HT-29 (cell line): ENCODE results near the gene FOXL3. TPM values are rescaled to one million over a fixed set of nuclear protein-coding genes. Genes with fewer than 3 reads are reported as not detected.
"Not testable (repeated sequence)": the region's sequence is repeated elsewhere in the genome, so short reads cannot be mapped to it uniquely, and the experiment has no call there.

Experiments used
- DNase-seq: peaks from one replicate; pipeline ENCODE4 v3.0.0-alpha.2; 2015; ENCODE audit warnings: low spot score
- total RNA-seq: library from RNA; depleted of rRNA; stranded (reverse); fragments of >200 nt; shearing (Covaris generic); gene quantifications from 2 replicates; pipeline ENCODE4 v1.2.3, GENCODE V29; 2014

The FOXL3 gene
- total RNA-seq, 1 experiment from 2014 or later = not detected

DNA sequence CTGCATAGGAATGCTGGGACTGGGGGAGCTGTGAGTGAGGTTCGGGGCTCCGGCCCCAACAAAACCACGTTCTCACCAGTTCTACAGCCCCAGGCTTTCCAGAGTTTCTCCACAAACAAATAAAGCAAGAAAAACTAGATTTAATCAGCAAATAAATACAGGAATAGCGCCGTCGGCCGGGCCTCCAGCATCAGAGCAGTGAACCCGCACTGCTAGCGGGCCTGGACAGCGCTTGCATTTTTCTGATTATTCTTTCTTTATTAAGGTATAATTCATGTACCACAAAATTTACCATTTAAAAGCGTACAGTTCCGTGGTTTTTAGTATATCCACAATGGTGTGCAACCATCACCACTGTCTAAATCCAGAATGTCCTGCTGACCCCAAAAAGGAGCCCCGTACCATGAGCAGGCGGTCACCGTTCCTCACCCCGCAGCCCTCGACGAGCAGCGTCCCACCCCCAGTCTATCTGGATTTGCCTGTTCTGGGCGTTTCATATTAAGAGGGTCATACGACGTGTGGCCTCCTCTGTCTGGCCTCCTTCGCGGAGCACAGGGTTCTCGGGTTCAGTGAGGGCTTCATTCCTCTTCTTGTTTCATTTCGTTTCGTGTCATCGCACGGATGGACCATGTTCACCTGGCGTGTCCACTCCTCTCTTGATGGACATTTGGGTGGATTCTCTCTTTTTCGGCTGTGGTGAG, 35.5 kb upstream of the FOXL3 start:
- no peak for DNase-seq

DNA sequence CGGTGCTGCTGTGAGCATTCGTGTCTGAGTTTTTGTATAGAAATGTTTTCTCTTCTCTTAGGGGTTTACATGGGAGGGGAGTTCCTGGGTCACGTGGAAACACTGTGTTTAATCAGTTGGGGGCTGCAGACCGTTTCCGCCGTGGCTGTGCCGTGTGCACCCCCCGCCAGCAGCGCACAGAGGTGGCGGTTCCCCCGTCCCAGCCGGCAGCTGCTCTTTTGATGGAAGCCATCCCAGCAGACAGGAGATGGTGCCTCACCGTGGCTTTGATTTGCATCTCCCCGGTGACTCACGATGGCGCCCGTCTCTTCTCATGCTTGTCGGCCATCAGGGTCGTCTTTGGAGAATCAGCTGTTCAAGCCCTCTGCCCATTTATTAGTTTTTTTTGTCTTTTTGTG, 34.9 kb upstream of the FOXL3 start:
- DNase-seq = no peak

DNA sequence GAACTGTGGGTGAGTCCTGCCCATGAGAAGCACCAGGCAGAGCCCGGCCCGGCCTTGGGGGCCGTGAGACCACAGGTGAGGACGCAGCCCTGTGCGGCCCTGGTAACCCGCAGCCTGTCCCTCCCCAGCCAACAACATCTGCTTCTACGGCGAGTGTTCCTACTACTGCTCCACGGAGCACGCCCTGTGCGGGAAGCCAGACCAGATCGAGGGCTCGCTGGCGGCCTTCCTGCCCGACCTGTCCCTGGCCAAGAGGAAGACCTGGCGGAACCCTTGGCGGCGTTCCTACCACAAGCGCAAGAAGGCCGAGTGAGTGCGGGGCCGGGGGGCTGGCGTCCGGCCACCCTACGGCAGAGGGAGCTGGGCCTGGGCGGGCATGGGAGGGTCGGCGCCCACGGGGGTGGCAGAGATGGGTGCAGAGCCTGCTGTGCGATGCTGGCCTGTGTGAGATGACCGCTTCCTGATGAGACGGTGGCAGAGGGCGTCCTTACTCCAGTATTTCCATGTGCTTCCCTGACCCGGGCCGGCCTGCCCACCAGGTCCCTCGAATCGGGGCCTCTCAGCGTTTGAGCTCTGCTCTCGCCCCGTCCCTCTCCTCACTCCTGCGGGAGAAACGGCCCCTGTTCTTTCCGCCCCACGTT, 34.1 kb upstream of the FOXL3 start:
- no peak for DNase-seq

DNA sequence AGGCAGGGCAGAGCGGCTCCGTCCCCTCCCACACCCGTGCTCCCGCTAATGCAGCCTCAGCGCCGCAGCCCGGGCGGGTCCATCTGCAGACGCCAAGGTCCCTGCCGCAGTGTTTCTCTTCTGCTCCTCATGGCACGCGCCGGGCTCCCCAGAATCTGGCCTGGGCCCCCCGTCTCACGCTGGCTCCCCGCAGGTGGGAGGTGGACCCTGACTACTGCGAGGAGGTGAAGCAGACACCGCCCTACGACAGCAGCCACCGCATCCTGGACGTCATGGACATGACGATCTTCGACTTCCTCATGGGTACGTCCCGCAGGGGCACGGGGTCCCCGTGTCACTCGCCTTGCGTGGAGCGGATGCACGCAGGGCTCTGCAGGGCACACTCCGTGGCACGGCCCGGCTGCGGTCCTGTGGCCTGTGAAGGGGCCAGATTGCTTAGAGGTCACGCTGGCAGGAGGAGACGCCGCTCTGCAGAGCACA, 33.5 kb upstream of the FOXL3 start:
- DNase-seq = no peak

DNA sequence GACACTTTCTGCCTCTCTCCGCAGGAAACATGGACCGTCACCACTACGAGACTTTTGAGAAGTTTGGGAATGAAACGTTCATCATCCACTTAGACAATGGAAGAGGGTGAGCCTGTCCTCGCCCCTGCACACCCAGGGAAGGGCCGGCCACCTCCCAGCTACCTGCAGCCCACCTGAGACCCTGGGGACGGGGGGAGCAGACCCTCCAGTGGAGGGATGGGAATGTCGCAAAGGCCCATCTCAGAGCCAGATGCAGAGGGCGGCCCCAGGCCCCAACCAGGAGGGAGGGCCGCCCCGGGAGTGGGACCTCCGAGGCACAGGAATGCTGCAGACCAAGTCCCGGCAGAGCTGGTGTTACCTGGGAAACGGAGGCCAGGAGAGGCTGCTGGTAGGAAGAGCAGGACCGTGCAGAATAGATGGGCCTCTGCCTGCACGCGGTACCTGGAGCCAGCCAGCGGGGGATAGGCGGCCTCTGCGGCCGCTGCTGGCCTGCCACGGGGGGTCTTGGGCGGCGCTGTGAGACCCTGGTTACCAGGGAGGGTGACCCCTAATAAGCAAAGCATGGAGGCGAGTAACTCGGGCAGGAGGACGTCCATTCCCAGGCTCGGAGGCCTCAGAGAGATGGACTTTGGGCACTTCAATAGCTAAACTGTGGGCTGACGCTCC, 32.9 kb upstream of the FOXL3 start:
- DNase-seq = no peak

DNA sequence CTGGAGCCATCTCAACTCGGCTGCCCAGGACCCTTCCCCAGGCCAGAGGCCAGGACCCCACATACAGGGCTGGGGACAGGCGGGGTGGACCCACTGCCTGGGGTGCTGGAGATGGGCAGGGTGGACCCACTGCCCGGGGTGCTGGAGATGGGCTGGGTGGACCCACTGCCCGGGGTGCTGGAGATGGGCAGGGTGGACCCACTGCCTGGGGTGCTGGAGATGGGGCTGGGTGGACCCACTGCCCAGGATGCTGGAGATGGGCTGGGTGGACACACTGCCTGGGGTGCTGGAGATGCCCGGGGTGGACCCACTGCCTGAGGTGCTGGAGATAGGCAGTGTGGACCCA, 32.4 kb upstream of the FOXL3 start:
- DNase-seq = no peak

DNA sequence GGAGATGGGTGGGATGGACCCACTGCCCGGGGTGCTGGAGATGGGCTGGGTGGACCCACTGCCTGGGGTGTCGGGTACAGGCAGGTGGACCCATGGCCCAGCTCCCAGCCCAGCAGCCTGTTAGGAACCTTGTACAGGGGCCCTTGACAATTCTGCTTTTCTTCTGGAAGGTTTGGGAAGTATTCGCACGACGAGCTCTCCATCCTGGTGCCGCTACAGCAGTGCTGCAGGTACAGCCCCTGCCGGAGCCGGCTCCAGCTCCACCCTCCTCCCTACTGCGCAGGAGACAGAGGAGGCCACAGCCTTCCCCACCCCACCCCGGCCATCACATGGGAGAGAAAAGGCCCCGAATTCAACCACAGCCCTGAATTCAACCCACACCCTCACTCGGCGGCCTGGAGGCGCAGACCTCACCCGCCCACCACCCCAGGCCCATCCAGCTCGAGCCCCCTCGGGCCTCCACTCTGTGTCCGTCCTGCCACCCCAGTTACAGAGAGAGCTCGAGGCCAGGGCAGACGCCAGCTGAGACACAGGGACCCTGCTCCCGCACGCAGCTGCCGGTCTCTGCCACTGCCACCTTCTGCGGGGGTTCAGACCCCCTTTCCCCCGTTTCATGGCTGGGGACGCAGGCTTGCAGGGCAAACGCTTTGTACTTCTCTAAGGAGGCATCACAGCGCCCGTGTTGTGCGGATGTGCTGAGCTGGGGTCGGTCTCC, 31.3 kb upstream of the FOXL3 start:
- DNase-seq = no peak

DNA sequence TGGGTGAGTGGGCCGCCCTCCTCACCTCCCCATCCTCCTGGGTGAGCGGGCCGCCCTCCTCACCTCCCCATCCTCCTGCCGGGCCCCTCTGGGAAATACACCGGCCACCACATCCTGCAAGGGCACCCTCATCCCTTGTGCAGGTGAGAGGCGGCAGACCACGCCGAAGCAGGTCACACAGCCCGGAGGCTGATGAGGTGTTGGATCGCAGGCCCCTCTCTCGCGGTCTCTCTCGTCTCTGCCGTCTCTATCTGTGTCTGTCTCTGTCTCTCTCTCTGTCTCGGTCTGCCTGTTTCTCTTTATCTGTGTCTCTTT, 30.8 kb upstream of the FOXL3 start:
- DNase-seq = no peak

DNA sequence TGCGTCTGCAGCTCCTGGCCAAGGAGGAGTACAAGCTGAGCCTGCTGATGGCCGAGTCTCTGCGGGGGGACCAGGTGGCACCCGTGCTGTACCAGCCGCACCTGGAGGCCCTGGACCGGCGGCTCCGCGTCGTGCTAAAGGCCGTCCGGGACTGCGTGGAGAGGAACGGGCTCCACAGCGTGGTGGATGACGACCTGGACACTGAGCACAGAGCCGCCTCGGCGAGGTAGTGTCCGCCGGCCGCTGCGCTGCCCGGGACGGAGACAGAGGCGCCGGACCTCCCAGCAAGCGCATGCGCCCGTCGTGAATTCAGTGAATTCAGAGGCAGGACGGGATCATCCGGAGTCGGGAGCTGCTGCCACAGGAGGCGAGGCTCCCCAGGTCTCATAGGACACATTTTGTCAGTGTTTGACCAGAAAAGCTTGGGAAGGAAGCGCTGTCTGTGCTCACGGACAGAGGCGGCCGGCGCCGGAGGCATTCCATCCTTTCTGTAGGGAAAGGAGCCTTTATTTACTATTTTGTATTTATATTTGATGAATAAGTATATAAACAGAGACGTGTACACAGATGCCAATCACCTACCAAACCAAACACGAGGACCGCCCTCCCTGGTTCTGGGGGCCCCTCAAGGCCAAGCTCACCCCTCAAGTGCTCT, 30.1 kb upstream of the FOXL3 start:
- DNase-seq = no peak

DNA sequence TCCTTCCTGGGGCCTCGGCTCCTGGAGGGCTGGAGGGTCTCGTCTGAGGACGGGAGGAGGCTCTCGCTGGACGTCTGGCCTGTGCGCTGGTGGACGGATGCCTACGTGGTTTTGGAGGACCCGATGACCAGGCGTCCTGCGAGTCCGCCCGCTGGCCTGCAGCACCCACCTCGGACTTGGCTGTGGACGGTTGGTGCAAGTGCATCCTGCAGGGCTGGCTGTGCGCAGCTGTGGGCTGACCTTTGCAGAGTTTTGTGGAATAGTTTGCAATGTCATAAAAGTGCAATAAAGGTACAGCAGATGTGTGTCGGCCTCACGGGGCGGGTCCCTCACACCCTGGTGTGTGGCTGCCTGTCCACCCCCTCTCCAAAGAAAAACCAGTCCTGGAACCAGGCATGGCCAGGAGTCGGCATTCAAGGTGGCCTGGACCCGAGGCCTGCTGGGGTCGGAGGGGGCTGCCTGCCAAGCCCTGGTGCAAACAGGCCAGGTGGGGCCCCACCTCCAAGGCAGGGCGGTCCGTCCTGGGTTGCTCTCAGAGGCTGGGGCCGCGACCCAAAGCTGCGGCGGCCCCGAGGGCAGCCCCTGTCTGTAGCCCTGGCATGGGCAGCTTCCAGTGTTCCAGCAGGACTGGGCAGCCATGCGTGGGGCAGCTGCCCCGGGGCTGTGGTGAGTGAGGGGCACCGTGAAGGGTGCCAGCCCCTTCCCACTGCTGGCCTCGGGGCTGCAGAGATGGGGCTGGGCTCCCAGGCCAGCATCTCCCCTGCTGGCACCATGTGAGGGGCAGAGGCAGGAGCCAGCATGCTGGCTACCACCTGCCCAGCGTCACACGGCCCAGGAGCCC, 29.3 kb upstream of the FOXL3 start:
- no peak for DNase-seq

DNA sequence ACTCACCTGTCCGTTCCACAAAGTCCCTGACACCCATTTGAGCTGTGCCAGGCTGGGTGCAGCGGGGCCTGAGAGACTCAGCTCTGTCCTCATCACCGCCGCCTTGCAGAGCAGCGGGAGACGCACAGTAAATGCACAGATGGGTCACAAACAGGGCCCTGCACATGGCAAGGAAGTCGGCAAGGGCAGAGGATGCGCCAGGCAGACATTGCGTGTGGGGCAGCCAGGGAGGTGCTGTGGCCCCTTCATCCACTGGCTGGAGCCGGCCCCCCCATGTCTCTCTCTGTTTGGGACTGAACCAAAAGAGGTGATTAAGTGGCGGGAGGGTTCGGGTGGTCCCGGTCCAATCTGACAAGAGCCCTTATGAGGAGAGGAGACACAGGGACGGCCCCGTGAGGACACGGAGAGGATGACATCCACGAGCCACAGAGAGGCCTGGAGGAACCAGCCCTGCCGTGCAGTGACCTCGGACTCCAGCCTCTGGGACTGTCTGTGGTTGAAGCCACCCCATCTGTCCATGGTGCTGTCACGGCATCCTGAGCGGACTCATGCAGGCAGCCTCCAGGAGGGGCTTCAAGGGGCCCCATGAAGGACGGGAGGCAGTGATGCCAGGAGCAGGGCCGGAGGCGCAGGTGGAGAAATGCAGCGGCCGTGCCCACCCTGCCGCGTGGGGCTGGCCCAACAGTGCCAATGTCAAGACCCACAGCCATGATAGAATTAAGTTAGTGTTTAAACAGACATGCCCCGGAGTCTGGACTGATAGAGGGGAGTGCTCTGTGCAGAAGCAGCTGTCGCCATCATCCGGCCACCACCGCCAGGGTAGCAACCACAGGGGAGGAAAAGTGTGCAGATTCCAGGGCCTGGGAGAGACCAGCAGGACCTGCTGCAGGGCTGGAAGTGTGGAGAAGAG, 28.4 kb upstream of the FOXL3 start:
- no peak for DNase-seq

DNA sequence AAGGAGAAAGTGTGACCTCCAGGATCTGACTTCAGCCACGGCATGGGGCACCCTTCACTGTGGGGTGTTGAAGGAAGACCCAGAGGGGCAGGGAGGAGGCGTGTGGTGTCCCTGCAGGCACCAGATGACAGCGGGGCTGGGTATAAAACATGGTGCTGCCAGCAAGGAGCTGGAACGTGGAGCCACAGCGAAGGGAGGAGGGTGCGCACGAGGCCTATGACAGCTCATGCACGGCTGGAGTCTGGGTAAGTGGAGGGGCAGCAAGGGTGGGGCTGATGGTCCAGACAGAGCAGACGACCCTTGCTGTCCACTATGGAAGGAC, 27.8 kb upstream of the FOXL3 start:
- no peak for DNase-seq

DNA sequence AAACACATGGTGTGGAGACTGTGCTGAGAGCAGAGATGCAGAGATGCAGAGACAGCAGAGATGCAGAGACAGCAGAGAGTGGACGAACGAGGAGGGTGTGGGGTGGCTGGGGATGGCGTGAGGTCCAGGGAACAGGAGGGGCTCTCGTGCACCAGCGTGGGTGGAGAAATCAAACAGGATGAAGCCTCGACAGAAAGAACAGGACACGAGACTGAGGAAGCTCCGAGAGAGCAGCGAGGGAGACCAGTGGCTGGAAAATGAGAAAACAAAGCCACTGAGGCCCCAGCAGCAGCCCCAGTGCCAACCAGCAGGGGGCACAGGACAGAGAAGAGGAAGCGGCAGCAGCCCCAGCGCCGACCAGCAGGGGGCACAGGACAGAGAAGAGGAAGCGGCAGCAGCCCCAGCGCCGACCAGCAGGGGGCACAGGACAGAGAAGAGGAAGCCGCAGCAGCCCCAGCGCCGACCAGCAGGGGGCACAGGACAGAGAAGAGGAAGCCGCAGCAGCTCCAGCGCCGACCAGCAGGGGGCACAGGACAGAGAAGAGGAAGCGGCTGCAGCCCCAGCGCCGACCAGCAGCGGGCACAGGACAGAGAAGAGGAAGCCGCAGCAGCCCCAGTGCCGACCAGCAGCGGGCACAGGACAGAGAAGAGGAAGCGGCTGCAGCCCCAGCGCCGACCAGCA, 27.2 kb upstream of the FOXL3 start:
- not testable (repeated sequence) for DNase-seq

DNA sequence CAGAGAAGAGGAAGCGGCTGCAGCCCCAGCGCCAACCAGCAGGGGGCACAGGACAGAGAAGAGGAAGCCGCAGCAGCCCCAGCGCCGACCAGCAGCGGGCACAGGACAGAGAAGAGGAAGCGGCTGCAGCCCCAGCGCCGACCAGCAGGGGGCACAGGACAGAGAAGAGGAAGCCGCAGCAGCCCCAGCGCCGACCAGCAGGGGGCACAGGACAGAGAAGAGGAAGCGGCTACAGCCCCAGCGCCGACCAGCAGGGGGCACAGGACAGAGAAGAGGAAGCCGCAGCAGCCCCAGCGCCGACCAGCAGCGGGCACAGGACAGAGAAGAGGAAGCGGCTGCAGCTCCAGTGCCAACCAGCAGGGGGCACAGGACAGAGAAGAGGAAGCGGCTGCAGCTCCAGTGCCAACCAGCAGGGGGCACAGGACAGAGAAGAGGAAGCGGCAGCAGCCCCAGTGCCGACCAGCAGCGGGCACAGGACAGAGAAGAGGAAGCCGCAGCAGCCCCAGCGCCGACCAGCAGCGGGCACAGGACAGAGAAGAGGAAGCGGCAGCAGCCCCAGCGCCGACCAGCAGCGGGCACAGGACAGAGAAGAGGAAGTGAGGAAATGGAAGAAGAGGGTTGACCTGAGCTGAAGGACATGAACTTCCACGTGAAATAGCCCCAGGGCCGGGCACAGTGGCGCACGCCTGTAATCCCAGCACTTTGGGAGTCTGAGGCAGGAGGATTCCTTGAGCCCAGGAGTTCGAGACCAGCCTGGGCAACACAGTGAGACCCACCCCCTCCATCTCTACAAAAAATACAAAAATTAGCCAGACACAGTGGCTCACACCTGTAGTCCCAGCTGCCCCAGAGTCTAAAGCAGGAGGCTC, 26.3 kb upstream of the FOXL3 start:
- DNase-seq = peak; percentile 22

DNA sequence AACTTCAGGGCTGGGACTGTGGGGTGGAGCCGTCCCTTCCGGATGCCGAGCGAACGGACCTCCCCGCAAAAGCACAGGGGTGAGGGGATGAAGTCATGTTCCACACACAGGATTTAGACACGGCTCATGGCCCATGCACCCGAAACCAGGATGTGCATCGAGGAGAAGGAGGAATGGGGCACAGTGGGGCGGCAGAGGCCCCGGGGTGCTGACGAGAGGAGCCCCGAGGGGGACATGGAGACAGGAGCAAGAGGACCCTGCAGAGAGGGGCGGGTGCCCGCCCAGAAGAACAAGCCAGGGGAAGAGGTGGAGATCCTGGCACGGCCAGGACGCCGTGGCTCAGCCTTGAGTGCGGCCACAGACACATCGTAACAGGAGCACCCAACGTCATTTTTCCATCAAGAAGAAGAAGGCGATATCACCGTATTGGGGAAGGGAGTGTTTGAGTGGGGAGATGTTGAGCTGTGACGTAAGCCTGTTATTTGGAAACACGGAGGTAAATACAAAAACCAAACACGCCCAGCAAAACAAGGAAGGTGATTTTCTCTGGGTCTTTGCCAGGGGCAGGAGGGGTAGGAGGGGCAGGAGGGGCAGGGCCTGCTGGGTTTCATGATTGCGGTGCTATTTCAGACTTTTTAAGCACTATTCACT, 25.3 kb upstream of the FOXL3 start:
- peak; percentile 38 for DNase-seq

DNA sequence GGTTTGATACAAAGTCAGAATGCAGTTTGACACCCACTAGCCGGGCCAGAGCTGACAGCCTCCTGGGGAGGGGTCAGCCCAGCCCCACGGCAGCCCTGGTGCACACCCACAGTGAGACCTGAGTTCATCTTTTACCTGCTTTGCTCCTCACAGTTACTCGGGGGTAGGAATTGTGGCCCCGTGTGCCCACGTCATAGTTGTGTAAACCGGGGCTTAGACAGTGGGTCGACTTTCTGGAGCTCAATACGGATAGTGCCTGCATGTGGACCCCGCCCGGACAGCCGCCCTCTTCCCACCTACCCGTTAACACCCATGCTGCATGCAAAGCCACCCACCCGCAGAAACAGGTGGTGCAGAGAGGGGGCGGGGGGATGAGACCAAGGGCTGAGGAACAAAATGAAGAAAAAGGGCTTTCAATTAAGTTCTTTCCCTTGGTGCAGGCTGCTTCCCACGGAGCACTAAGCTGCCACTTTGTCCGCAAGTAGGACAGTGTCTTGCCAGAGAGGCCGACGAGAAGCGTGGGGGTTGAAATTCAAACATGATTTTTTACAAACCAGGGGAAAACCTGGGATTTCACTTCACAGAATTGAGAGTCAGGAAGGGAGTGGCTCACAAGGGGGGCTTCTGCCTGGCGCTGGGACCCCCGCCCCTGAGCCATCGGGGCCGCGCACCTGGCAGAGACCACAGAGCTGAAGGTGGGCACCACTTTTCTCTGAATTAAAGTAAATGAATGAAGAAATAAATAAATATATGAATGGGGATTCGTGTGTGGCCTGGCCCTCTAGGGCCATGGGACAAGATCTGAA, 24.6 kb upstream of the FOXL3 start:
- DNase-seq = no peak
